HepG2 (cell line): ENCODE measurements around the gene NEURL3. TPM values are rescaled to one million over a fixed set of nuclear protein-coding genes. Genes with fewer than 3 reads are reported as not detected.

ENCODE experiments used
- ATAC-seq: fragments of 200-7000 bp; cut with Tn5 transposase; 3 replicates; pipeline ENCODE4 v1.9.1; 2020; ENCODE audit warnings: mild to moderate bottlenecking, moderate library complexity
- Bru-seq: library from RNA; stranded (reverse); fragments of 400-500 nt; gene quantifications from one replicate; lab custom pipeline; 2021; lab: Mats Ljungman, UMichigan
- BruChase-seq, 2 experiments: library from RNA; stranded (reverse); fragments of 400-500 nt; gene quantifications; one replicate each; lab custom pipeline; 2021; lab: Mats Ljungman, UMichigan
- BruUV-seq: library from RNA; stranded (reverse); fragments of 400-500 nt; replicated peaks from 2 replicates; lab custom pipeline; 2021; lab: Mats Ljungman, UMichigan
- CTCF ChIA-PET: fragments of 300-600 bp; formaldehyde crosslinking; extraction: SDS; loops from one replicate; lab custom pipeline; 2021; ENCODE audit warnings: low total read pairs, inconsistent platforms, low intra/inter-chr PET ratio; lab: Yijun Ruan, JAX
- POLR2A ChIA-PET: fragments of 350-600 bp; sonication (Branson Sonifier 250); formaldehyde crosslinking; loops from one replicate; lab custom pipeline; 2020; ENCODE audit warnings: antibody characterized with exemption, inconsistent platforms; lab: Yijun Ruan, JAX
- DNase-seq: peaks from one replicate; pipeline ENCODE4 v3.0.0-alpha.2; 2015; ENCODE audit warnings: low spot score
- FAIRE-seq: peaks from 3 replicates; lab custom pipeline; 2011; peaks lifted over from hg19 to GRCh38; lab: Jason Lieb, UNC
- H2AFZ ChIP-seq: one replicate; pipeline ENCODE4 v1.6.1; 2011; ENCODE audit warnings: low read length, inconsistent platforms
- H3K27ac ChIP-seq: fragments of 300-600 bp; 3 replicates; pipeline ENCODE4 v1.8.0; 2011; ENCODE audit warnings: mixed run types, mild to moderate bottlenecking, mixed read lengths, low read length, inconsistent platforms; ENCODE audit not compliant: insufficient read depth; ENCODE audit errors: extremely low read length
- H3K27me3 ChIP-seq, 2 experiments: fragments of 200-600 bp in 1 of 2; 2 replicates in 1 of 2; 3 replicates in 1 of 2; pipeline versions ENCODE4 v1.6.0 to v1.8.0; 2011; ENCODE audit warnings: low read length in 2 of 2, mild to moderate bottlenecking in 2 of 2, moderate library complexity in 2 of 2, inconsistent platforms in 1 of 2; ENCODE audit not compliant: insufficient read depth in 2 of 2, control insufficient read depth in 1 of 2
- H3K36me3 ChIP-seq, 2 experiments: fragments of 200-600 bp in 1 of 2; replicated peaks in 1 of 2; 2 replicates in 1 of 2; 3 replicates in 1 of 2; pipeline versions ENCODE4 v1.5.1 to v1.8.0; 2011; ENCODE audit warnings: low read length in 2 of 2, inconsistent platforms in 1 of 2; ENCODE audit not compliant: insufficient read depth in 2 of 2, control insufficient read depth in 1 of 2
- H3K4me1 ChIP-seq: 2 replicates; pipeline ENCODE4 v1.5.1; 2012; ENCODE audit warnings: low read length, inconsistent platforms; ENCODE audit not compliant: insufficient read depth
- H3K4me2 ChIP-seq: 2 replicates; pipeline ENCODE4 v1.6.0; 2011; ENCODE audit warnings: low read depth, low read length, inconsistent platforms
- H3K4me3 ChIP-seq, 3 experiments: fragments of 200-600 bp in 1 of 3; sonication (generic), shearing (Covaris generic) in 1 of 3; replicated peaks in 1 of 3; 2 replicates each; pipeline ENCODE4 v1.5.1; 2011 to 2016; ENCODE audit warnings: low read length in 3 of 3, inconsistent platforms in 2 of 3, low read depth in 2 of 3, mild to moderate bottlenecking in 2 of 3, control low read depth in 1 of 3, mixed read lengths in 1 of 3; ENCODE audit not compliant: insufficient read depth in 1 of 3
- H3K79me2 ChIP-seq: one replicate; pipeline ENCODE4 v1.6.1; 2011; ENCODE audit warnings: low read length, inconsistent platforms; ENCODE audit not compliant: insufficient read depth
- H3K9ac ChIP-seq: 2 replicates; pipeline ENCODE4 v1.6.0; 2011; ENCODE audit warnings: mild to moderate bottlenecking, low read depth, low read length, inconsistent platforms; ENCODE audit not compliant: insufficient read depth
- H3K9me3 ChIP-seq: 2 replicates; pipeline ENCODE4 v1.5.1; 2012; ENCODE audit warnings: mild to moderate bottlenecking, low read length
- H4K20me1 ChIP-seq: 2 replicates; pipeline ENCODE4 v1.6.0; 2011; ENCODE audit warnings: inconsistent platforms, mild to moderate bottlenecking, low read length, moderate library complexity; ENCODE audit not compliant: insufficient read depth
- ATF5 ChIP-seq: sonication (generic); formaldehyde crosslinking; IDR thresholded peaks from 2 replicates; pipeline ENCODE4 v1.4.0; 2020; ENCODE audit warnings: mild to moderate bottlenecking, low read depth, missing genetic modification reagents
- CAMTA2 ChIP-seq: sonication (generic); formaldehyde crosslinking; IDR thresholded peaks from 2 replicates; pipeline ENCODE4 v1.4.0; 2020; ENCODE audit warnings: mild to moderate bottlenecking, missing genetic modification reagents, borderline replicate concordance
- HIVEP1 ChIP-seq: sonication (generic); formaldehyde crosslinking; IDR thresholded peaks from 2 replicates; pipeline ENCODE4 v1.4.0; 2020; ENCODE audit warnings: mild to moderate bottlenecking, missing genetic modification reagents
- MXD4 ChIP-seq: IDR thresholded peaks from 2 replicates; pipeline ENCODE4 v1.6.1; 2016; ENCODE audit warnings: mild to moderate bottlenecking, missing biosample characterization, missing genetic modification reagents
- PLSCR1 ChIP-seq: sonication (generic); formaldehyde crosslinking; IDR thresholded peaks from 2 replicates; pipeline ENCODE4 v1.5.0; 2020; ENCODE audit warnings: missing genetic modification reagents, mild to moderate bottlenecking, borderline replicate concordance
- ZNF605 ChIP-seq: sonication (generic); formaldehyde crosslinking; IDR thresholded peaks from 2 replicates; pipeline ENCODE4 v1.8.0; 2022; ENCODE audit warnings: mild to moderate bottlenecking, missing genetic modification reagents
- ZNF687 ChIP-seq: sonication (generic); formaldehyde crosslinking; IDR thresholded peaks from 2 replicates; pipeline ENCODE4 v1.5.1; 2020; ENCODE audit warnings: mild to moderate bottlenecking, missing genetic modification reagents, moderate library complexity
- ZNF788 ChIP-seq: sonication (generic); formaldehyde crosslinking; IDR thresholded peaks from 2 replicates; pipeline ENCODE4 v1.5.0; 2020; ENCODE audit warnings: mild to moderate bottlenecking, missing genetic modification reagents, borderline replicate concordance
- WGBS: methylation state at CpG from one replicate; pipeline ENCODE4 v1.1.6; 2017; ENCODE audit warnings: low lambda C conversion rate; 5-methylcytosine and 5-hydroxymethylcytosine counted together
- in situ Hi-C: cut with HindIII; loops from 2 replicates; pipeline ENCODE4 v1.10.0; 2017; ENCODE audit warnings: low pct_unique_long_range_greater_than_20kb; ENCODE audit not compliant: extremely low pct_ligation_motif_present
- intact Hi-C: fragments of 100-400 bp; cut with micrococcal nuclease; formaldehyde crosslinking; loops from one replicate; pipeline ENCODE4 v1.10.0; 2022; ENCODE audit not compliant: unreplicated experiment
- long read RNA-seq, 2 experiments: library from RNA in 1 of 2; library from polyadenylated mRNA in 1 of 2; stranded (forward) in 1 of 2; unstranded in 1 of 2; transcript quantifications; one replicate each; pipeline ENCODE4 v2.0.0, GENCODE V29; 2019 to 2022
- polyA minus RNA-seq, 3 experiments: library from RNA; depleted of rRNA, polyadenylated mRNA; stranded (reverse); fragments of >200 nt; gene quantifications; 2 replicates each; pipeline ENCODE4 v1.2.3, GENCODE V29; 2011; ENCODE audit warnings: low replicate concordance in 1 of 3
- polyA plus RNA-seq, 8 experiments: library from polyadenylated mRNA; depleted of rRNA in 3 of 8; stranded (reverse) in 7 of 8; unstranded in 1 of 8; fragments of >200 nt; fragmentation: Illumina TruSeq in 4 of 8; extraction: Trizol in 4 of 8; gene quantifications; 2 replicates each; pipeline versions ENCODE4 v1.2.1 to v1.2.3, GENCODE V29; 2011 to 2016; ENCODE audit warnings: low read depth in 4 of 8, missing spikeins in 1 of 8, mixed read lengths in 1 of 8; ENCODE audit not compliant: insufficient read depth in 1 of 8
- total RNA-seq, 5 experiments: library from RNA; depleted of rRNA; stranded (reverse); fragments of >200 nt; fragmentation: Illumina TruSeq; extraction: Trizol; gene quantifications; 2 replicates each; pipeline ENCODE4 v1.2.3, GENCODE V29; 2016; ENCODE audit warnings: low read depth in 1 of 5

The NEURL3 gene
- total RNA-seq (2016; rRNA removed; fragmentation: Illumina TruSeq; extraction: Trizol) (0.74 and 1.2 TPM in 2 replicates), polyA plus RNA-seq (2011; rRNA removed) (0.16 and 0.48 TPM in 2 replicates), polyA minus RNA-seq (2011; rRNA and poly(A)+ RNA removed; ENCODE audit: low replicate concordance) (not detected in 2 replicates), Bru-seq, nascent RNA (percentile 33 among the genes with signal in this experiment), BruChase-seq, experiment 1, labeled RNA remaining after a 6-hour chase (percentile 21 among the genes with signal in this experiment), BruChase-seq, experiment 2, labeled RNA remaining after a 2-hour chase (percentile 27 among the genes with signal in this experiment)
- 0.20 and 0.53 TPM in 2 replicates for total RNA-seq (2016; cell fraction: cytosol; rRNA removed; fragmentation: Illumina TruSeq; extraction: Trizol; ENCODE audit: low read depth)
- 0.73 and 1.4 TPM in 2 replicates for total RNA-seq (2016; cell fraction: insoluble cytoplasmic fraction; rRNA removed; fragmentation: Illumina TruSeq; extraction: Trizol)
- total RNA-seq (2016; cell fraction: membrane; rRNA removed; fragmentation: Illumina TruSeq; extraction: Trizol), result 0.34 and 0.48 TPM in 2 replicates
- total RNA-seq (2016; cell fraction: nucleus; rRNA removed; fragmentation: Illumina TruSeq; extraction: Trizol), result 0.62 and 0.63 TPM in 2 replicates
- 0.41 and 0.48 TPM in 2 replicates for polyA plus RNA-seq (2011; cell fraction: cytosol; rRNA removed)
- polyA plus RNA-seq (2011; cell fraction: nucleus; rRNA removed), result 0.37 and 0.74 TPM in 2 replicates
- polyA plus RNA-seq (2012), result 0.28 TPM in 1 of 2 replicates, not detected in the other
- 0.16 and 0.27 TPM in 2 replicates for polyA plus RNA-seq (2016; cell fraction: cytosol; fragmentation: Illumina TruSeq; extraction: Trizol; ENCODE audit: low read depth)
- polyA plus RNA-seq (2016; cell fraction: insoluble cytoplasmic fraction; fragmentation: Illumina TruSeq; extraction: Trizol; ENCODE audit: low read depth), result 0.81 and 0.88 TPM in 2 replicates
- 0.49 and 0.50 TPM in 2 replicates for polyA plus RNA-seq (2016; cell fraction: membrane; fragmentation: Illumina TruSeq; extraction: Trizol; ENCODE audit: low read depth)
- 1.3 and 1.5 TPM in 2 replicates for polyA plus RNA-seq (2016; cell fraction: nucleus; fragmentation: Illumina TruSeq; extraction: Trizol; ENCODE audit: insufficient read depth, low read depth)
- polyA minus RNA-seq (2011; cell fraction: cytosol; rRNA and poly(A)+ RNA removed), result not detected in 2 replicates
- not detected in 2 replicates for polyA minus RNA-seq (2011; cell fraction: nucleus; rRNA and poly(A)+ RNA removed)
- long read RNA-seq, experiment 1, result 0 reads
- long read RNA-seq, experiment 2, result 0 reads

- no peak within 1 kb of the TSS for H3K27ac ChIP-seq
- in situ Hi-C loops, result loop anchor here (5.0 to 25.0 kb wide), 2 partner anchors 98 to 368 kb away; partner anchors contain the start of genes ASTL and DUSP2
- H3K4me2 ChIP-seq, result peak within 1 kb of the TSS; percentile 77
- H2AFZ ChIP-seq, result no peak within 1 kb of the TSS
- BruUV-seq, result TSS peak; percentile 58
- H3K9ac ChIP-seq, result peak within 1 kb of the TSS; percentile 7; the same call in 1 of the 2 replicates
- H3K27me3 ChIP-seq, result peaks cover 0 to 11% of the 10 kb centered on the region in 2 experiments; a peak in 2 of 5 replicates
- peak; percentile 45 for ATAC-seq
- peak within 1 kb of the TSS in 2 of 3 experiments; percentile 2 to 47; a peak in 4 of 6 replicates for H3K4me3 ChIP-seq
- ChIA-PET POLR2A (interaction anchor here (1.2 to 1.9 kb wide), 3 partner anchors 94 to 98 kb away, joined by 3 to 4 read pairs (median 4); no protein-coding TSS in a partner anchor), CTCF (interaction anchor here (1.1 kb wide), 1 partner anchor 96 kb away, joined by 3 read pairs; no protein-coding TSS in a partner anchor)
- intact Hi-C loops, result loop anchor here (5.0 kb wide), 1 partner anchor 253 kb away; no protein-coding TSS in a partner anchor
- WGBS, result 2% methylated on average over 9 of the region's 9 CpGs
- peak; percentile 81 for FAIRE-seq
- no peaks in the 10 kb centered on the region for H3K36me3 ChIP-seq
- H4K20me1 ChIP-seq, result no peaks in the 10 kb centered on the region
- peaks cover 82% of the 10 kb centered on the region for H3K4me1 ChIP-seq
- no peaks in the 10 kb centered on the region for H3K9me3 ChIP-seq
- no peaks in the 10 kb centered on the region for H3K79me2 ChIP-seq
- DNase-seq, result peak; percentile 75
- TF ChIP-seq ZNF788, result 0 out of 2 replicates have a peak, but pooled peaks have one; percentile 25
- 0 out of 2 replicates have a peak, but pooled peaks have one; percentile 38 for TF ChIP-seq HIVEP1 (CRISPR knock-in tag)
- 0 out of 2 replicates have a peak, but pooled peaks have one; percentile 32 for TF ChIP-seq ZNF687 (CRISPR knock-in tag)
- no peak for TF ChIP-seq MXD4 (CRISPR knock-in tag)
- TF ChIP-seq CAMTA2 (CRISPR knock-in tag), result no peak
- TF ChIP-seq ATF5 (CRISPR knock-in tag), result no peak
- TF ChIP-seq ZNF605 (CRISPR knock-in tag), result peak; percentile 88
- no peak for TF ChIP-seq PLSCR1 (CRISPR knock-in tag)
Observed at GRCh38 chr2:96505231-96505889, at the start of gene NEURL3. NEURL3 (minus strand) TSS chr2:96505357; CDS start chr2:96505286, 71 bp downstream.
